Measurements from ENCODE around the gene ASPSCR1. TPM values are rescaled to one million over a fixed set of nuclear protein-coding genes. Genes with fewer than 3 reads are reported as not detected.

Gene ASPSCR1
- total and polyA plus RNA-seq, 2 of the 13 experiments (the other 11 are each of a cell fraction or from before 2014, with no cell fraction given), result 274 to 314 TPM

- TF ChIP-seq FUBP1 (CRISPR knock-in tag; IDR thresholded peaks at IDR 0.05; ENCODE audit: borderline replicate concordance), result 0 out of 2 replicates have a peak, but pooled peaks have one; percentile 43
- TF ChIP-seq RXRB (CRISPR knock-in tag; IDR thresholded peaks at IDR 0.05; ENCODE audit: borderline replicate concordance), result peak; percentile 84
- peak; percentile 84 for TF ChIP-seq SP5 (CRISPR knock-in tag; IDR thresholded peaks at IDR 0.05; ENCODE audit: borderline replicate concordance, low read depth)
- TF ChIP-seq SIX1 (CRISPR knock-in tag; IDR thresholded peaks at IDR 0.05; ENCODE audit: borderline replicate concordance), result no peak
- no peak; the same call in 1 of the 2 replicates for TF ChIP-seq ZNF333 (CRISPR knock-in tag; IDR thresholded peaks at IDR 0.05; ENCODE audit: borderline replicate concordance)
- peak; percentile 54 for TF ChIP-seq ZNF503 (CRISPR knock-in tag; IDR thresholded peaks at IDR 0.05)
- TF ChIP-seq HNF1B (CRISPR knock-in tag; IDR thresholded peaks at IDR 0.05), result peak; percentile 59
- TF ChIP-seq, protein P1, sequence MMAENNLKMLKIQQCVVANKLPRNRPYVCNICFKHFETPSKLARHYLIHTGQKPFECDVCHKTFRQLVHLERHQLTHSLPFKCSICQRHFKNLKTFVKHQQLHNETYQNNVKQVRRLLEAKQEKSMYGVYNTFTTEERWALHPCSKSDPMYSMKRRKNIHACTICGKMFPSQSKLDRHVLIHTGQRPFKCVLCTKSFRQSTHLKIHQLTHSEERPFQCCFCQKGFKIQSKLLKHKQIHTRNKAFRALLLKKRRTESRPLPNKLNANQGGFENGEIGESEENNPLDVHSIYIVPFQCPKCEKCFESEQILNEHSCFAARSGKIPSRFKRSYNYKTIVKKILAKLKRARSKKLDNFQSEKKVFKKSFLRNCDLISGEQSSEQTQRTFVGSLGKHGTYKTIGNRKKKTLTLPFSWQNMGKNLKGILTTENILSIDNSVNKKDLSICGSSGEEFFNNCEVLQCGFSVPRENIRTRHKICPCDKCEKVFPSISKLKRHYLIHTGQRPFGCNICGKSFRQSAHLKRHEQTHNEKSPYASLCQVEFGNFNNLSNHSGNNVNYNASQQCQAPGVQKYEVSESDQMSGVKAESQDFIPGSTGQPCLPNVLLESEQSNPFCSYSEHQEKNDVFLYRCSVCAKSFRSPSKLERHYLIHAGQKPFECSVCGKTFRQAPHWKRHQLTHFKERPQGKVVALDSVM (CRISPR knock-in tag; IDR thresholded peaks at IDR 0.05), result peak; percentile 77
- TF ChIP-seq RFXAP (CRISPR knock-in tag; IDR thresholded peaks at IDR 0.05; ENCODE audit: borderline replicate concordance), result no peak; the same call in none of the 2 replicates
- no peak for TF ChIP-seq ZNF674 (CRISPR knock-in tag; IDR thresholded peaks at IDR 0.05; ENCODE audit: low read depth)
- TF ChIP-seq GTF2F1 (IDR thresholded peaks at IDR 0.05; ENCODE audit: low read length), result no peak
- peak; percentile 21; the same call in 1 of the 2 replicates for TF ChIP-seq ZBTB14 (CRISPR knock-in tag; IDR thresholded peaks at IDR 0.05)
- TF ChIP-seq, protein P2, sequence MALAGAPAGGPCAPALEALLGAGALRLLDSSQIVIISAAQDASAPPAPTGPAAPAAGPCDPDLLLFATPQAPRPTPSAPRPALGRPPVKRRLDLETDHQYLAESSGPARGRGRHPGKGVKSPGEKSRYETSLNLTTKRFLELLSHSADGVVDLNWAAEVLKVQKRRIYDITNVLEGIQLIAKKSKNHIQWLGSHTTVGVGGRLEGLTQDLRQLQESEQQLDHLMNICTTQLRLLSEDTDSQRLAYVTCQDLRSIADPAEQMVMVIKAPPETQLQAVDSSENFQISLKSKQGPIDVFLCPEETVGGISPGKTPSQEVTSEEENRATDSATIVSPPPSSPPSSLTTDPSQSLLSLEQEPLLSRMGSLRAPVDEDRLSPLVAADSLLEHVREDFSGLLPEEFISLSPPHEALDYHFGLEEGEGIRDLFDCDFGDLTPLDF (CRISPR knock-in tag; IDR thresholded peaks at IDR 0.05), result peak; percentile 87
- no peak for TF ChIP-seq PHB2 (IDR thresholded peaks at IDR 0.05; ENCODE audit: partially characterized antibody)
- TF ChIP-seq ZNF615 (CRISPR knock-in tag; IDR thresholded peaks at IDR 0.05; ENCODE audit: borderline replicate concordance), result peak; percentile 78; the same call in 1 of the 2 replicates
- TF ChIP-seq CBFB (CRISPR knock-in tag; IDR thresholded peaks at IDR 0.05), result peak; percentile 76; the same call in 1 of the 2 replicates
- TF ChIP-seq, protein P3, sequence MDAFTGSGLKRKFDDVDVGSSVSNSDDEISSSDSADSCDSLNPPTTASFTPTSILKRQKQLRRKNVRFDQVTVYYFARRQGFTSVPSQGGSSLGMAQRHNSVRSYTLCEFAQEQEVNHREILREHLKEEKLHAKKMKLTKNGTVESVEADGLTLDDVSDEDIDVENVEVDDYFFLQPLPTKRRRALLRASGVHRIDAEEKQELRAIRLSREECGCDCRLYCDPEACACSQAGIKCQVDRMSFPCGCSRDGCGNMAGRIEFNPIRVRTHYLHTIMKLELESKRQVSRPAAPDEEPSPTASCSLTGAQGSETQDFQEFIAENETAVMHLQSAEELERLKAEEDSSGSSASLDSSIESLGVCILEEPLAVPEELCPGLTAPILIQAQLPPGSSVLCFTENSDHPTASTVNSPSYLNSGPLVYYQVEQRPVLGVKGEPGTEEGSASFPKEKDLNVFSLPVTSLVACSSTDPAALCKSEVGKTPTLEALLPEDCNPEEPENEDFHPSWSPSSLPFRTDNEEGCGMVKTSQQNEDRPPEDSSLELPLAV (CRISPR knock-in tag; conservative IDR thresholded peaks at IDR 0.05; ENCODE audit: low read depth), result no peak
Observed at GRCh38 chr17:81991684-81992305, 14.4 kb downstream of the ASPSCR1 start (continued).
